Activated gamma-delta T cell treated with Interleukin-2 at 50 U/mL for 16 hours (primary cell): ENCODE data around the gene VPS39.

Source experiments
- DNase-seq: peaks from one replicate; pipeline ENCODE4 v3.0.0-alpha.2; 2020

Gene VPS39

DNA sequence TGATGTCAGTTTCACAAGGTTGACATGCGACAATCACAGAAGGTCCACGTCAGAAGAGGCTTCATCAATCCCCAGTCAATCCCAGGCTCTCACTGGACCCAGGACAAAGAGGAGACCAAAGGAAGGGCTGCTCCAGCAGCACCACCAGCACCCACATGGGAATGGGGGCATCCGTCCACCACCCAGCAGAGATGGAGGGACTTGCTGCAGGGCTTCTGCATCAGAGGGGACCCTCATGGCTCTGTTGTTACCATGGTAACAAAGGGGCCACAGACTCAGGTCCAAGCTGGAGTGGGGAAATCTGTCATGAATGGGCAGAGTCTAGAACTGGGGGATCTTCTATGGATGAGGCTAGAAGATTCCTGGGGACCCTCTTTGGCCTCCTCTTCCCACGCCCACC is 64.7 kb downstream of the VPS39 start:
- DNase-seq, result no peak

DNA sequence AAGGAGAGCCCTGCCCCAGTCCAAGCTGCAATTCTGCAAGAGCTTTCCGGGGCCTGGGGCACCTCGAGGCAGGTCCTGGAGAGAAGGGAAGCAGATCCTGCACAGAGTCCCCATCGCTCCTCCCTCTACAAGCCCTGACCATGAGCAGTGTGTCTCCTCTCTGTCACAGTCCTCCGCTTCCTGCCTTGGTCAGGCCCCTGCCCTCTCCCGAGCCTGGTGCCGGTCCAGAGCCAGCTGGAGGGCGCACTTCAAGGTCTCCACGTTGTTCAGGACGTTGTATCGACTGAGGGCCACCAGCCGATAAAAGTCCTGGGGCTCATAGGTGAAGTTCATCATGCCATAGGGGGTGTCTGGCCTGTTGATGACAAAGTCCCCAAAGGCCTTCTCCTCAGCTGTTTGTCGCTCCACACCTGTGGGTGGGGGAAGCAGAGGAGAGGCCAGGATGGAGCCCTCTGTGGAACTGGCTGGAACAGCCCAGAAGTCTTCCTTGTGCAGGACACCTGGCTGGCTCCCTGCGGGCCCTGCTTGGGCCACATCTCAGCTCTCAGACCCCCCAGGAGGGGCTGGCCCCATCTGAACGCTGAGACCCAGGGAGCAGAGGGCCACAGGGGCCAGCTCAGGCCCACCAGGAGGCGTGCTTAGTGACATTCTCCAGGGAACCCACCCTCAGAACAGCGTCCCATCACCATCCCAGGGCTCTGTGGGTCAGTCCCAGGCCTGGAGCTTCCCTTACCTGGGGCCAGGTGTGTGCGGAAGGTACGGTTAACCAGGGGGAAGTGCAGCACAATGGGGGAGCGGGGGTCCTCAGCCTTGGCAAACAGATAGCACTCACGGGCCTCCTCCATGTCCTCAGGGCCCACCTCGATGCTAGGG is 66.1 kb downstream of the VPS39 start:
- DNase-seq, result no peak

DNA sequence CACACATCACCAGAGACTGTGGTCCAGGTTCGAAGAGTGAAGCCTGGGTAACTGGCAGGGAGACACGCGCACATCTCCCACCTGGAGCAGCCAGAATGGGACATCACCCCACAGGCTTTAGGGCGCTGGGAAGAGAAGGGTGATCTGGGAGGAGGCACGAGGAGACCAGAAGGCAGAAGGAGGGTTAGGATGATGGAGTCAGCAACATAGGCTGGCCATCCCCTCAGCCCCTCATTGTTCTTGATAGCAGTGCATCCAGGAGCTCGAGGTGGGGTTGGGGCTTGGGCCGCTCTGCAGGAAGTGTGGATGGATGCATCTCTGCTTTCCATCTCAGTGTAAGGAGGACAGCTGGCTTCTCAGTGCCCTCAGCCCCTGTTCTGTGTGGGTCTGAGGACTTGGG is 66.9 kb downstream of the VPS39 start:
- no peak for DNase-seq

DNA sequence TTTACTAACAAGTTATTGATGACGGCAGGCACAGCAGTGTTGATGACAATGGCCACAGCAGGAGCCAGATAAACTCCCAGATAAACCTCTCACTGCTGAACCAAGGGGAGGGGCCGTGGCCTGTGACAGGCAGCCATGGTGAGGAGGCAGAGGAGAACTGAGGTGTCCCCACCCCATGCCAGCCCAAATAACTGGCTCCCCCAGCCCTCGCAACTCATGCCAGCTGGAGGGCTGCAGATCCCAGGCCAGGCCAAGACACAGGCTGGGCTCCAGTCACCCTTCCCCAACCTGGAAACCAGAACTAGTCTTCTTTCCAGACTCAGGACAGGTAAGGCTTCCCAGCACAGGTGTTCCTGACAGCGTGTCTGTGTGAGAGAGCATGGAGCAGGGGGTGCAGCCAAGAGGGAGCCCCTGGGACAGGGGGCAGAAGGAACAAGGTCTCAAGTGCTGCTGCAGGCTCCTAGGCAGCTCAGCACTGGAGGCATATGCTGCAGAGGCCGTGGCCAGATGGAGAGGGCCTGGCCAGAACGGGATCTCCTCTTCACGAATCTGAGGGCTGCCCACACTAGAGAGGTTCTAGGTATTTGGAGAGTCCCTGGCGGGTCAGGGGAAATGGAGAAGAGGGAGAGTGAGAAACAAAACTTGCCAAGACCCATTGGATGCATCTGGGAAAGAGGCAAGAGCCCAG is 67.6 kb downstream of the VPS39 start:
- no peak for DNase-seq

DNA sequence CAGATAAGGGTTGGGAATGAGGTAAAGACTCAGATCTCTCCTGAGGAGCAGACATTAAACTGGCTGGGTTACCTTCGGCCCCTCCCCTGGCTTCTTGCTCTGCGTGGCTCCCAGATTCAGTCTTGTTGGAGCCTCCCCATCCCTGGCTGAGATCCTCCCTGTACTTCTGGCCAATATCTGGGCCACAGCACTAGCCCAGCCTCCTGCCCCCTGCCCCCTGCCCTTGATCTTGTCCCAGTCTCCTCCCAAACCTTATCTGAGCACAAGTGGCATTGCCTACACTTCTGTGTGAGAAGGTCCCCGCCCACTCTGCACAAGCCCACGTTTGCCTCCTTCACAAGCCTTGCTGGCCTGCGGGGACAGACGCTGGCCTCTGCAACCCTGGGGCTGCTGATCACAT is 68.5 kb downstream of the VPS39 start:
- DNase-seq, result no peak

DNA sequence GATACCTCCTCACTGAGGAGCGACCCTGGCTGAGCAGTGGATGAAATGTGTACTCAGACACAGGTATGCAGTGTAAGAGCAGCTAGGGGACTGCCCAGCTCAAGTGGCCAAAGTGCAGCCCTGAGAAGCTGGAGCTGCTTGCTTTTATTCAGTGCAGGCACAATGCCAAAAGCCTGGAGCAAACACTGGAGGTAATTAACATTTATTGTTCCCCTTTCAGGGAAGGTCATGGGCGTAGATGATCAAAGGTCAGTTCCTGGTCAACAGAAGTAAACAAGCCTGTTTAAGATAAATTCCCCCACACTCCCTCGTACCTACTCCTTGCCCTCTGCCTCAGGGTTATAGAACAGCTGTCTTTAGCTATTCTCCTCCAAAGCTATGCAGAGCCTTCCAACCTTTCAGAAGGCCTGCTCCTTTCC is 69.1 kb downstream of the VPS39 start:
- DNase-seq, result no peak

DNA sequence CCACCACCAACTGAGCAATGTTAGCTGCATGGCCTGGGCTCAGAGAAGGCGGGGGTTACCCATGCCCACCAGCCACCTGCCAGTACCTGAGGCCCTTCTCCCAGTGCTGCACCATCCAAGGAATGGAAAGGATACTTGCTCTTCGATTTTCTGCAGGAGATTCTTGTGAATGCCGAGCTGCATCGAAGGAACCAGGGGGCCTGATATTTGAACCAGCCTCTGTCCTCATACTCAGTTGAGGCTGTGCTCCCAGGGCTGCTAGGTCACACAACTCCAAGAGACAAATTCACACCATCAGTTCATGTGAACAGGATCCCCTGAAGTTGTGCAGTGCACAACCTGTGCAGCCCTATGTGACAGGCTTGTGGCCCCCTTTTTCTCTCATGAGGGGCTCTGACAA is 69.7 kb downstream of the VPS39 start:
- DNase-seq, result no peak

DNA sequence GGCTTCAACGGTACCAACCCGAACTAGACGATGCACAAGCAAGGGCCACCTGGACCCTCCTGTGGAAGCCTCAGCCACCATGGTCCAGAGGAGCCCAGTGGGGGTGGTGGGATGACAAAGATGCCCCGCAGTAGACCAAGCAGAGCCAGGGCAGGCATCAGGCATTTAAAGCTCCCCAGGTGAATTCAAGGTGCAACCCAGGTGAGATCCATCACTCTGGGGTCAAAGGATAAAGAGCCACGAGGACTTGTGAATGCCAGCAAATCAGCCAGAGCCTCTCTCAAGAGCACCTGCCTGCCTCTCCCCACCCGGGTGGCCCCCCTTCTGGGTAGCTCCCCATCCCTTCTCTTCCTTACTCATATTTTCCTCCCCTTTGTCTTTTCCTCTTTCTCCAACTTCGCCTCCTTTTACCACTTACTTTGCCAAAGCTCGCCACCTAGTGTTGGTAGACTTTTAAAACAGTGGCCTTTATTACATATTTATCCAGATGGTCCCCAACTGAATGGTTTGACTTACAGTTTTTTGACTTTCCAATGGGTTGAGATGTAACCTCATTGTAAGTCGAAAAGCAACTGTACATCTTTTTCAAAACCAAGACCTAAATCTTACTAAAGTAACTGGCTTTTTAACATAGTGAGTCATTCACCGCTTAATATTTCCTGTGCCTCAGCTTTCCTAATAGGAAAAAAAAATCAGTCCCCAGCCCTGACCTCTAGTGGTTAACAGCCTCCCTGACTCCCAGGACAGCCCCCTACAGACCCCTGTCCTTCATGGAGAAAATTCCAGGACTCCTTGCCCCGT is 70.4 kb downstream of the VPS39 start:
- no peak for DNase-seq

DNA sequence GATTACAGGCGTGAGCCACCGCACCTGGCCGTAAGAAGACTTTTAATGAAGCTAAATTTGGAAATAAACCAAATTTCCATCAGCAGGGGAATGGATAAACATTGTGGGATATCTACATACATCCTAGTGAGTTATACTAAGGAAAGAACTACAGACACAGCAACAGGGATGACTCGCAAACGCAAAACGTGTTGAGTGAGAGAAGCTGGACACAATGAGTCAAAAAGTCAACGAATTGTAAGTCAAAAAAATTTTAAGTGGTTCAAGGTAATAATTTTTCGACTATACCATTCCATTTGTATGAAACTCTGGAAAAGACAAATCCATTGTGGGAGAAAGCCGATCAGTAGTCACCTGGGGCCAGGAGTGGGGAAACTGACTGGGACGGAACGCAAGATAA is 71.6 kb downstream of the VPS39 start:
- DNase-seq, result no peak

DNA sequence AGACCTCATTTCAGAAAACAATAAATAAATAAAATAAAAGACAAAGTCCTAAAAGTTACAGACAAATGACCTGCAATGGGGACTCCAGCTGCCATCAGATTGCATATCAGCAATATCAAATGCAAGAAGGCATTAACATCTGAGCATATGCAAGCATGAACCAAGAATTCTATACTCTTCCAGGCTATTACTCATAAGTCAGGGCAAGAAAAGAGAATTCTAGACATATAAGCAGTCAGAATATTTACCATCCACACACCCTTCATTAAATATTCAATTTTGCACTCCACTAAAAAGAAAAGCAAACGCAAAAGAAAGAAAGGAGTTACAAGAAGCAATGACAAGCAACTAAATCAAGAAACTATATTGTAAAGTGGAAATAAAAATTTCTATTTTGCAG is 72.8 kb downstream of the VPS39 start:
- DNase-seq, result no peak

DNA sequence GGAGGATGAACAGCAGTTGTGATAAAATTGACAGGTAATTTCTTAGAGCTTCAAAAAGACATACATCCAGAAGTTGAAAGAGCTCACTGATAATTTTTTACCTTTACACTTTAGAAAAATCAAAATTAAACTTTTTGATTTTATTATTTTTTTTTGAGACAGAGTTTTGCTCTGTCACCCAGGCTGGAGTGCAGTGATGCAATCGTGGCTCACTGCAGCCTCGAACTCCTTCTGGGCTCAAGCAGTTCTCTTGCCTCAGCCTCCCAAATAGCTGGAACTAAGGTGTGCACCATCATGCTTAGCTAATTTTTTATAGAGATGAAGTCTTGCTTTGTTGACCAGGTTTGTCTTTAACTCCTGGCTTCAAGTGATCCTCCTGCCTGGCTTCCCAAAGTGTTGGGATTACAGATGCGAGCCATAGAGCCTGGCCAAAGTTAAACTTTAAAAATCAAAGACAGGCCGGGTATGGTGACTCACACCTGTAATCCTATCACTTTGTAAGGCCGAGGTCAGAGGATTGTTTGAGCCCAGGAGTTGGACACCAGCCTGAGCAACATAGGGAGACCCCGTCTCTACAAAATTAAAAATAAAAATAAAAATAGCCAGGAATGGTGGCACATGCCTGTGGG is 73.4 kb downstream of the VPS39 start:
- DNase-seq, result no peak

DNA sequence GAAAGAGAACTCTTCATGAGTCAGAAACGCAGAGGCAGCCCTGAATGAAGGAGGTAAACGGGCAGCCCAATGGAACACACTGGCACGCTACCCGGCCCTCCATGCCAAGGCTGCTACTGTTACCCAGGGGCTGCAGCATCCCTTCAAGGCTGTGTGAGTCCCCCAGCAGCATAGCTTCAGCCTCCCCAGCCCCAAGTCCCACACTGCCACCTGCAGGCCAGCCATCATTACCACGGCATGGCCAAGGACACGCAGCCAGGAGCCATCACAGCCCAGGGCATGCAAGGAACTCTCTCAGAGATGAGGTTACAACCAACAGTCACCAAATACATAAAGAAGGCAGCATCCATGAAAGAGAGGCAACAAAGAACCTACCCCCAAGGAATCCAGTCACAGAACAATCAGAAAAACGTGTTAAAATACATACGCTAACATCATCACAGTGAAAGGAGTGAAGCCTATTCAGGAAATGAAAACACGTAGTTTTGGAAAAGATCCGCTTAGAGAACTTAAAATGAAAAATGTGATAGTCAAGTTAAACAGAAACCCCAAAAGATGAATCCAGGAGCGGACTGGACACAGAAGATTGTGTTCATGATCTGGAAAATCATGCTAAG is 74.1 kb downstream of the VPS39 start:
- peak; percentile 41 for DNase-seq

DNA sequence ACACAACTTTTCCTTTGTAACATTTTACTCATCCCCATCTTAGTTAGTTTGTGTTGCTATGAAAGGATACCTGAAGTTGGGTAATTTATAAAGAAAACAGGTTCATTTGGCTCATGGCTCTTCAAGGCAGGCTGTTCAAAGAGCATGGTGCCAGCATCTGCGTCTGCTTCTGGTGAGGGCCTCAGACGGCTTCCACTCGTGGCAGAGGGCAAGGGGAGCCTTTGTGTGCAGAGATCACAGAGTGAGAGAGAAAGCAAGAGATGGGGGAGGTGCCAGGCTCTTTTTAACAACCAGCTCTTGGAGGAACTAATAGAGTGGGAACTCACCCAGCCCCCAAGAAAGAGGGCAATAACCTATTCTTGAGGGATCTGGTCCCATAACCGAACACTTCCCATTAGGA is 74.7 kb downstream of the VPS39 start:
- no peak for DNase-seq

DNA sequence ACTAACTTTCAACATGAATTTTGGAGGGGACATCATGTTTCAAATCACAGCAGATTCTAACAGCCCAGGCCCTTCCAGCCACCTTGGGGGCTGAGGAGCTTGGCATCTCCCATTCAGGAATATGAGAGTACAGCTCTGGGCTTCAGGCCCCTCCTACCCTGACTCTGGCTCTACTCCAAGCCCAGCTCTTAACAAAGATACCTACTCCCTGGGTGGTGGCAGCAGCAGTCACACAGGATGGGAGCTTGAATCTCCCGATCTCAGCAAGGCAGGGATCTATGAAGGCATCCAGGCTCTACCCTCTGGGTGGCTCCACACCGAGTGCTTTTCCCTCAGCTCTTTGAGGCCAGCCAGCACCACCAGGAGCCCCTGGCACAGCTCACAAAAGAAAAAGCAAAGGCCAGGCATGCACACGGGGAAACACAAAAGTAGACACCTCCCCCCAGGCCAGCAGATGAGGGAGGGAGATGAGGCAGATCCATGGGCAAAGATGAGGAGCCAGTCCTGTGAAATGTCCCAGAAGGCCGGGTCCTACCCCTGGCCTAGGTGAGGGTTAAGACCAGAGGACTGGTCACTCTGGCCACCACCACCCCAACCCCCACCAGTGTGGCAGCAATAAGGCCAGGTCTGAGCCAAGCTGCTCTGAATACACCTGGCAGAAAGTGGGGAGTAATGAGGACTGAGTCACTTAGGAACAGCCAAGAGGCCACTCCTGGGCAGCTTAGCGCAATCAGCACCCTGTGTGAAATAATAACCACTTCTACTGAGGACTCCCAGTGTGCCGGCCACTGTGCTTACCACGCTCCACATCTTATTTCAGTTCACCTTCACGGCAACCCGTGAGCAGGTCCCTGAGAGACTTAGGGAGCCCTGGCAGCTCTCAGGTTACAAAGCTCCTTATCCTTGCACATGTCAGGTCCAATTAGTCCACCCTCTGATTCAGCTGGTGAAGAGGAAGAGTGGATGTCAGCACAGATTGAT is 76.0 kb downstream of the VPS39 start:
- DNase-seq, result no peak

DNA sequence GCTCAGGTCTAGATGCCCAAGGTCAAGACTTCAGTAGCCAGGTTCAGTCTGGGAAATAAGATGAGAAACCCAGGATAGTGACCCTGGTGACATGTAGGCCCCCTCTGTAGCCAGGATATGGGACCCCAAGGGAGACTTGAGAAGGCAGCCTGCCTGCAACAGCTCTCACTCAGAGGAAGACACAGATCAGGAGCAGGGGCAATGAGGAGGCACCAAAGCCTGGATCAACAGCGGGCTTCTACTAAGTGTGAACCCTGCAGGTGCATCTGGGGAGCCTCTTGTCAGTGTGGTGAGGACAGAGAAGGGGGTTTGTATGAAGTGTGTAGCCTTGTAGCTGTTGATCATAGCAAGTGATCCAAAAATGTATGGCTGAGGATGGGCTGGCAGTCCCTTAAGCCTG is 77.1 kb downstream of the VPS39 start:
- no peak for DNase-seq

DNA sequence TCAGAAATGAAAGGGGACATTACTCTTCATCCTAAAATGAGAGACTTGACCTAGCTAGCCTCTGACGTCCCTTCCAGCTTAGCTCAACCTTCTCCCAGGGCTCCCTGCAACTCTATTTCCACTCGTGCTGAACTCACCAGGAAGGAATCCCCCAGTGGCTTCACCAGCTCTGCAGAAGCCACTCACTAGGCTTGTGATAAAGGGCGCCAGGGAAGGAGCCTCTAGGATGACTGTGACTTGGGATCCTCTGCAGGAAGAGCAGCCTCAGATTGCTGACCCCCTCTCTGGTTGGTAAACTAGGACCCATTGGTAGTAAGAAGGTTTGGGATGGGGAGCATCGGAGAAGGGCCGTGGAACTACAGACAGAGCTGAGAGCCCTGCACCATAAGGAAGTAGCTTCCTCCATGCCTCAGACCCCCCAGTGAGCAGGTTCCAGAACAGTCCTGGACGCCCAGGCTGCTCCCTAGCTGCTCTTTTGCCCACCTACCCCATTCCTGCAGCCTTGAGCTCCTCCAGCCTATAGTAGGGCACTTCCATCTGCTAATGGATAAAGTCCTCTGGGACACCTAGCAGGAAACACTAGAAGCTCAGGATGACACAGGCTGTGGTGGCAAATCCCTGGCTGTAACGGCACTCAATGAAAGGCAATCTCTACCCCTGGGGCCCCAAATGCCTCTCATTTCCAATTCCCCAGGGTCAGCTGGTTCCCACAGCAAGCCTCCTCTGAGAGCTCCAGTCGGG is 77.7 kb downstream of the VPS39 start:
- DNase-seq, result no peak

DNA sequence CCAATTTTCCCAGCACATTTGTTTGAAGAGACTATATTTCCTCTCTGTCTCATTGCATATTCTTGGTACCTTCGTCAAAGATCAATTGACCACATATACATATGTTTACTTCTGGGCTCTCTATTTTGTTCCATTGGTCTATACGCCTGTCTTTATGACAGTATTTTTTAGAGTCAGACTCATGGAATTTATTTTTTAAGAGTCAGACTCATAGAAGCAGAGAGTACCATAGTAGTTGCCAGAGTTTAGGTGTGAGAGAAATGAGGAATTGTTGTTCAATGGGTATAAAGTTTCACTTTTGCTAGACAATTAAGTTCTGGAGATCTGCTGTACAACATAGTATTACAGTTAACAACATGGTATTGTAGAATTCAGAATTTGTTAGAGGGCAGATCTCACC is 78.7 kb downstream of the VPS39 start:
- no peak for DNase-seq

DNA sequence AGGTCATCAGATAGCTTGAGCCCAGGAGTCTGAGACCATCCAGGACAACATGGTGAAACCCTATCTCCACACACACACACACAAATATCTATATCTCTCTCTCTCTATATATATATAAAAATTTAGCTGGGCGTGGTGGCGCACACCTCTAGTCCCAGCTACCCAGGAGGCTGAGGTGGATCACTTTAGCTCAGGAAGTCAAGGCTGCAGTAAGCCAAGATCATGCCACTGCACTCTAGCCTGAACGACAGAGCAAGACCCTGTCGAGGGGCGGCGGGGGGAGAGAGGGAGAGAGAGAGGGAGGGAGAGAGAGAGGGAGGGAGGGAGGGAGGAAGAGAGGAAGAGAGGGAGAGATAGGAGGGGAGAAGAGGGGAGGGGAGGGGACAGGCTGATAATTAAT is 79.6 kb downstream of the VPS39 start:
- no peak for DNase-seq

DNA sequence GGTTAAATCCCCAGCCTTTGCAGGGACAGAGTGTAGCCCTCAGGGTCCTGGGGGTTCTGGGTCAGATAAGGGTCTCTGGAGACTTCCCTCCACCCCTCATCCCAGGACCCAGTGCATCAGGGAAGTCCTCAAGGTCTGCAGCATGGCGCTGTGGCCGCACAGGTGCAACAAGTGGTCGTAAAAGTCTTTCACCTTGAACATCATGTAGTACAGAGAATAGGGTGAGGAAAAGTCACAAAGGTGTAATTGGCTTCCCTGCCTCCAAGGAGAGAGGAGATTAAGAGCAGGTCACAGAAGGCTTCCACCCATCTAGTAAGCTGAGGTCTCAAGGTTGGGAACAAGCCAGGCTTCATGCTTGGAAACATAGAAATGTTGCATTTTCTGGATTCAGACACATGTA is 84.6 kb downstream of the VPS39 start:
- DNase-seq, result no peak

DNA sequence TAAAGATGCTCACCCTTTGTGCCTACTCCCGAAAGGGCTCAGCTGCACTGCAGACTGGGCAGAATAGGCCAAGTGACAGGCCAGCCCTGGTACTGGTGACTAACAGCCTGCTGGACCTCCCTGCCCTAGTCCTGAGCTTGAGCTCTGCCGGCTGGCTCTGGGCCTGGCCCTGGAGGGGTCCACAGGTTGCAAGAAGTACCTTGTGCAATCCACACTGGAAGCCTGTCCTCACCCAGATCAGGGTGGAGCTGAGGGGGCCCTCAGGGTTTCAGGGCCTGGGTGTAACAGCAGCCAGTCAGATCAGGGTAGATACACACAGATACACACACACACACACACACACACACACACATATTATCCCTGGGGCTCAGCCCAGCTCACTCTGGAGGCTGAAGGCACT is 86.4 kb downstream of the VPS39 start:
- DNase-seq, result no peak

DNA sequence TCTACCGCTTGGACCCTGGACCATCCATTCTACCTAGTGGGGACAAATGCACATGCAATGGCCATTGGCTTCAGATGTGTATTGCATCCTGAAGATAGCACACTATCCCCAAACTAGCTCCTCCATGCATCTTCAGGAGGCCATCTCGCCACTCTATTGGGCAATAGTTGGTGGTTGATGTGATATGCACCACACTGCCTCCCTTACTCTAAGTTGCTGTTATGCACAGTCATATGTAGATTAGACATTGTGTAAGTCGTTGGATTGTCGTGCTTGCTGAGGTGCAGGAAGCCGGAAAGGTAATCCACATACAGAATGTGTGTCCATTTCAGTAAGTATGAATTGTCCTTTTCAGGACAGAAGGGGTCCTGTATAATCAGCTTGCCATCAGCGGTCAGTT is 87.1 kb downstream of the VPS39 start:
- DNase-seq, result no peak
